Erythroblast (primary cell): ENCODE measurements around the gene CDH22.

ENCODE experiments used
- GATA1 ChIP-seq: IDR thresholded peaks from 2 replicates; pipeline ENCODE4 v1.6.1; 2011; ENCODE audit warnings: low read depth, mild to moderate bottlenecking, control low read depth, low read length, moderate library complexity
- POLR2A ChIP-seq: IDR thresholded peaks from 2 replicates; pipeline ENCODE4 v1.6.1; 2011; ENCODE audit warnings: mild to moderate bottlenecking, low read length

DNA sequence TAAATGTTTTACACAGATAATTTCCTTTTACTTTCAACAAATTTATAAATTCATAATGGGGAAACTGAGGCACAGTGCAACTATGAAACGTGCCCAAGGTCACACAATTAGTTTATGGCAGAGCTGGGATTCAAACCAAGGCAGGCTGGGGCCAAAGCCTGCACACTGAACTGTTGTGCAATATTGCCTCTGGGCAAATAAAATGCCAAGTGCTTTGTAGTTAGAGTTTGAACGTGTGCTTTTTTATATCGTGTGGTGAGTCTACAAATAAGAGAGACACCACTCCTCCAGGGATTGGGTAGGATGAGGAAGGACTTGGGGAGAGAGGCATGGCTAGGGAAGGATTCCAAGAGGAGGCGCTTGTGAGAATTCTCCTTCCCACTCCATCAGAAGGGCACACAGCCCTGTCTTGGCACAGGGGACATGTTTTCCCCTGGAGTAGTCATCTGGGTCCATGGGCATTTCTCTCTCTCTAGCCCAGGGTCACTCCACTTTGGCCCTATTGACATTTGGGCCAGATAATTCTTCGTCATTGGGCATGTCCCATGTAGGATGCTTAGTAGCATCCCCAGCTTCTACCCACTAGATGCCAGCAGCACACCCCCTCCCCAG, 2.8 kb upstream of the CDH22 start:
- TF ChIP-seq POLR2A (no peak), GATA1 (no peak)
